Measurements from ENCODE around the gene ADGRG6.

DNA sequence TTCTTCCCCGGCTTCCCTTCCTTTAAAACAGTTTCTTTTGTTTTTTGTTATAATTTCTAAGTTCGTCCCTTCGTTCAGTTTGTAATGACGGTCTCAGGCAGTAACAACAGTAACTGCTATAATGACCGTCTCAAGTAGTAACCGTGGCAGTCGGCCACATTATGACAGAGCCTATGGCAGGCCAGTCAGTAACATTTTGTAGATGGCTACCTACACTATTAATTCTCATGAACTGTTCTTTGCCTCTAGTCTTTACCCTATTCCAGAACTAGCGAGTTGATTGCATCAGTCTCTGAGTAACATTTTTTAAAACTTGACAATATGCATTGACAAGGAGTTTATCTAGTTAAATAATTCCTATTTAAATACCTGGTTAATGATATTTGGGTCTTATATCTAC is 43.0 kb upstream of the ADGRG6 start:
- TF ChIP-seq ZNF274 (IDR thresholded peaks at IDR 0.05; ENCODE audit: low read depth, low read length) (no peak), SUZ12 (IDR thresholded peaks at IDR 0.05; ENCODE audit: extremely low read depth, insufficient read depth, insufficient read length) (no peak), YY1 (IDR thresholded peaks at IDR 0.05; ENCODE audit: insufficient read depth, insufficient read length) (no peak)

Data from NT2/D1 (cell line).